ENCODE measurements around the gene ITGB5.

DNA sequence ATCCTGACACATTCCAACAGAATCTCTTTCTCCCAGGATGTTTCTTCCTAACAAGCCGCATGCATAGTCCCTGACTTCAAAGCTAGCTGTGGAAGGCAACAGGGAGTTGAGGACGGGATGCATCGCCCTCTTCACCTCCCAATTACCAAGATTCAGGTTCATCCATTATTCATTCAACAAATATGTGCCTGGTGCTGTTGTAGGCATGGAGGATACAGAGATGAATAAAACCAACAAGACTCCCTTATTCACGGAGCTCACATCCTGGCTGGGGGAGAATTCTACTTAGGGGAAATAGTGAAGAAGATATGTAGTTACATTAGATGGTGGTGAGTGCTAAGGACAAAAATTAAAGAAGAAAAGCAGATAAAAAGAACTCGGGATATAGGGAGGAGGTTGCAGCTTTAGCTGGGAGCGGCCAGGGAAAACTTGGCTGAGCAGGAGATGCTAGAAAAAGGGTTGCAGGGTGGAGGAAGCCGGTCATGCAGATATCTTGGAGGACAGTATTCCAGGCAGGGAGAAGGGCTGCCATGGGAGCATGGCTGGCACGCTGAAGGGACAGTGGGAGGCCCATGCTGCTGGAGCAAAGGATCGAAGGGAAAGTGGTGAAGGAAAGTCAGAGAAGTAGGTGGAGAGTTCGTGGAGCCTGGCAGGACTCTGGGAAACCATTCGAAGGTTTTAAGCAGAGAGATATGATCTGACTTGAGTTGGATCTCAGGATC is 5.0 kb downstream of the ITGB5 start:
- TF ChIP-seq, protein P1, sequence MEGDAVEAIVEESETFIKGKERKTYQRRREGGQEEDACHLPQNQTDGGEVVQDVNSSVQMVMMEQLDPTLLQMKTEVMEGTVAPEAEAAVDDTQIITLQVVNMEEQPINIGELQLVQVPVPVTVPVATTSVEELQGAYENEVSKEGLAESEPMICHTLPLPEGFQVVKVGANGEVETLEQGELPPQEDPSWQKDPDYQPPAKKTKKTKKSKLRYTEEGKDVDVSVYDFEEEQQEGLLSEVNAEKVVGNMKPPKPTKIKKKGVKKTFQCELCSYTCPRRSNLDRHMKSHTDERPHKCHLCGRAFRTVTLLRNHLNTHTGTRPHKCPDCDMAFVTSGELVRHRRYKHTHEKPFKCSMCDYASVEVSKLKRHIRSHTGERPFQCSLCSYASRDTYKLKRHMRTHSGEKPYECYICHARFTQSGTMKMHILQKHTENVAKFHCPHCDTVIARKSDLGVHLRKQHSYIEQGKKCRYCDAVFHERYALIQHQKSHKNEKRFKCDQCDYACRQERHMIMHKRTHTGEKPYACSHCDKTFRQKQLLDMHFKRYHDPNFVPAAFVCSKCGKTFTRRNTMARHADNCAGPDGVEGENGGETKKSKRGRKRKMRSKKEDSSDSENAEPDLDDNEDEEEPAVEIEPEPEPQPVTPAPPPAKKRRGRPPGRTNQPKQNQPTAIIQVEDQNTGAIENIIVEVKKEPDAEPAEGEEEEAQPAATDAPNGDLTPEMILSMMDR (IDR thresholded peaks at IDR 0.05), result no peak
- TF ChIP-seq EP300 (IDR thresholded peaks at IDR 0.05), result no peak
- no peak for TF ChIP-seq POLR2A (IDR thresholded peaks at IDR 0.05)
